CD4-positive, alpha-beta T cell treated with Interleukin-15 for 1 hour (primary cell): ENCODE measurements around the gene CXXC1.
"Not testable (repeated sequence)": the region's sequence is repeated elsewhere in the genome, so short reads cannot be mapped to it uniquely, and the experiment has no call there.

Experiments
- DNase-seq: peaks from one replicate; pipeline ENCODE4 v3.0.0-alpha.2; 2020

Gene CXXC1

DNA sequence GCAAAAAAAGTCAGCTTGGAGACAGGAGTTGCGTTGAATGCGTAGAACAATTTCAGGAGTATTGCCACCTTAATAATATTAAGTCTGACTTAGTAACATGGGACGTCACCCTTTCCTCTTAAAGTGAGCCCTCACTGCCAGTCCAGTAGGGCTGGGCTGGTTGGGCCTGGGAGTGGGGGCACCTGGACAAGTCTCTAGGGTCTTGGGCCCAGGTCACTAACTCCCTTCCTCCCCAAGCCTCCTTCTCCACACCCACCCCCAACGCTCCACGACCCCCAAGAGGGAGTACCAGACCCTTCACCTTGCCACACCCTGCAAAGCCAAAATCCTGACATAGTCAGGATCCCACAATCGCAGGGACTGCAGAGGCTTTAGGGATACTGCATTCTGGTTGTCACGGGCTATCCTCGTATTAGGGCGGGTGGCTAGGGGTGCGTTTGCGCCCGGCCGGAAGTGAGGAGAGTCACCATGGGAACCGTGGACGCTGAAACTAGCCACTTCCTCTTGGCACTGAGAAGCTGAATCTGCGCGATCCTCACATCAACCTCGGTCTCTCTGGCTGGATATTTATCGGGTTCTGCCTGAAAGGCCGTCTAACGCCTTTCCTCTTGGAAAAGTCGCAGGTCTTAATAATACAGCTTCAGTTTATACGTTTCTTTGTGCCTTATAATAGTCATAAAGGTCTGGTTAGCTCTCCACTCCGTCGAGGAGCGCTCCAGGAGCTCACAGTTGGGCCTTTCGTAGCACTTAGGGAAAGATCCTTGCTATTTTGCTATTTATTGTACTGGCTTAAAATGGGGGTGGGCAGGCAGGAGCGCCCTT lies 10.3 kb upstream of the CXXC1 start:
- DNase-seq, result peak; percentile 83

DNA sequence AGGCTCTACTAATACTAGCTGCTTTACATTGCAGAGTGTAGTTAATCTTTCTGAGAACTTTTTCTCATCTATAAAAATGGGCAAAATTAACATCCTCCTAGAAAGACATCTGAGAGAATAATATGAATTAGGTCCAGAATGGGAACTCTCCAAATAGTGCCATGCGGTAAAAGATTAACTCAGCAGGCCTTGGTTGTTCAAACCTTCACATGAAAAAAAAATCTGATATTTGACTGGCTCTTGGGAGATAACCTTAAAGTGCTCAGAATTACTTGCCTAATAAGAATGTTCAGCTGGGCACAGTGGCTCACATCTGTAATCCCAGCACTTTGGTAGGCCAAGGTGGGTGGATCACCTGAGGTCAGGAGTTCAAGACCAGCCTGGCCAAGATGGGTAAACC lies 5.5 kb upstream of the CXXC1 start:
- no peak for DNase-seq

DNA sequence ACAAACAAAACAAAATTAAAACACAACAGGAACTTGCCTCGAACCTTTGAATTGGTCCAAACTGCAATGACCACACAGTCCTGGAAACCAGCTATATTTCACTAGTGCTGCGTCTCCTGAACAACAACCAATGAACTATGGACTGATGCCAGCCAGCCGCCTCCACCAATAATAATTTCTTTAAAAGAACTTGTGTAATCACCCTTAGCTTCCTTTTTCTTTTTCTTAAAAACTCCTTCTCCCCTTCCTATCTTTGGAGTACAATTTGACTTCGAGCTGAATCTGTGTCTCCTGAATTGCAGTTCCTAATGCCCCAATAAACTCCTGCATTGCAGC lies 1.6 kb upstream of the CXXC1 start:
- no peak for DNase-seq

DNA sequence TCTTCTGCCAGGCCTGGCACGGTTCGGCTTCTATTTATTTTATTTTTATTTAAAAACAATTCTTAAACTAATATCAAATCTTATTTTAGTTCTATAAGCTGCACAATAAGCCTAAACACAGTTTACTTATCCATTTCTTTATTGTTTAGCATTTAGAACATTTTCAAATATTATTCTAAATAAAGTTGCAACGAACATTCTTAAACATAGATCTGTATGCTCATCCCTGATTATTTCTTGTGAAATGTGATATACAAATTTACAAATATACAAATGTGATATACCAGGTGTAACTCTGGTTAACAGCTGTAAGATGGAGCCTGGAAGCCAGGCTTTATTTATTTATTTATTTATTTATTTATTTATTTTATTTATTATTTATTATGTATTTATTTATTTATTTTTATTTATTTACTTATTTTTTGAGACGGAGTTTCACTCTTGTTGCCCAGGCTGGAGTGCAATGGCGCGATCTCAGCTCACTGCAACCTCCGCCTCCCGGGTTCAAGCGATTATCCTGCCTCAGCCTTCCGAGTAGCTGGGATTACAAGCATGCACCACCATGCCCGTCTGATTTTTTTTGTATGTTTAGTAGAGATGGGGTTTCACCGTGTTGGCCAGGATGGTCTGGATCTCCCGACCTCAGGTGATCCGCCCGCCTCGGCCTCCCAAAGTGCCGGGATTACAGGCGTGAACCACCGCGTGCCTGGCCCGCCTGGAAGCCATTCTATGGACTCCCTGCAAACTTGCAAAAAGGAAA lies 1.0 kb upstream of the CXXC1 start:
- not testable (repeated sequence) for DNase-seq

DNA sequence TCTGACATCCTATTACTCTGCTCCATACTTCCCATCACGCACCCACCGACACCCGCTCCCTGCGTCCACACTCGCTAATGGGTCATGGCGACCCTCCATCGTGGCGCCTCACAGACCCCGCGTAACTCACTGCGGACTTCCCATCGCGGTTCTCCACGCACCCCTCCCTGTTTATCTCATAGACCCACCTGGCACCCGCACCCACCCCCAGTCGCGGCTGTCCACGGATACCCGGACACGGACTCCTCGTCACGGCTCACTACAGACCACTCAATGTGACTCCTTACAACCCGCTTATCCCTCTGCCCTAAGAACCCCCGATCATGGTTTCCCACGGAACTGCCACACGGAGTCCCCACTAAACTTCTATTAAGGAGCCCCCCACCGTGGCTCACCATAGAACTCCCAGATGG lies 458 bp downstream of the CXXC1 start:
- no peak for DNase-seq

DNA sequence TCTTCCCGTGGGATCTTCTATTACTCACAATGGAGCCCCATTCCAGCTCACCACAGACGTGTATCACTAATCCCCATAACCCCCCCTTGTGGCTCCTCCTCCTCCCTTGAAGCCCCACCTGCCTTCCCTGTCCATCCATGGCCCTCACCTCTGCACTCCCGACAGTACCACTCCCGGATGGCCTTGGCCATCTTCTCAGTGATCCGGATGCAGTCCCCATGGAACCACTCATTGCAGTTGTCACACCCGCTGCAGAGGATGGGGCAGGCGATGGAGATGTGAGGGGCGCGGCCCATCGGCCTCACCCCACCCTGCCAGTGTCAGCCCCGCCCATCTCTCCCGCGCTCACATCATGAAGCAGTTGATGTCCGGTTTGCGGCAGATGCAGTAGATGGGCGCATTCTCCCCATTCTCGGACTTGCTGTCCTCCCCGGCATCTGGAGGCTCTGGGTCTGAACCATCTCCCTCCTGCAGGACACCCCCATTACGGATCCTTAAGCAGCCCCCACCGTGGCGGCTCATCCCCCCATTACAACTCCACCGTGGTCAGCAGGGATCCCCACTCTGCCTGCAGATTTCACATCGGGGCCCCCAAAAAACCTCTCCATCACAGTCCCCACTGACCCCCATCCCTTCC lies 983 bp downstream of the CXXC1 start:
- peak; percentile 25 for DNase-seq

DNA sequence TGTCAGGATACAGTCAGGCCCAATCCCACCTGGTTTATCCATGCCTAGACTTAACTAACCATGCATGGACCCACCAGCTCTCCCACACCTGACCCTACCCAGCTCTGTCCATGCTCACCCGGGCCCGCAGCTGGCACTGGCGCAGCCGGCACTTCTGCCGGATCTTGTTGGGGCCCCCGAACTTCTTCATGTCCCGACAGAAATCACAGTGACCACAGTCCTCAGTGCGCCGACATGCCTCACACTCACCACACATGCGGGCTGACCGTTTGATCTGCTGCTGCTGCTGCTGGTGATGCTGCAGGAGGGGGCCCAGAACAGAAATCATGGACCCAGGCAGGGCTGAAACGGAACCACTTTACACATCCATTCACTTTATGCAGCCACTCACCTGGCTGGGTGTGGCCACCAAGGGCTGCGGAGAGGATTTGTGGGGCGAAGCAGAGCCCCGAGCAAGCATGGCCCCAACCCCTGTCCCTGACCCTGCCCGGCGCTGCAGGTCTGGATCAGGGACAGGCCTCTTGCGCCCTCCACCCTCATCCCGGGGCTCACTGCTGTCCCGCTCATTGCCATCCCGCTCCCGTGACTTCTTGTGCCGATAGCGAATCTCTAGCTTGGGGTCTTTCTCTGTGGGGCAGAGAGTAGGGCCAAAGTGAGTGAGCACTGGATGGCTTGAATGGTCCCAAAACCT lies 1.7 kb downstream of the CXXC1 start:
- DNase-seq, result no peak

DNA sequence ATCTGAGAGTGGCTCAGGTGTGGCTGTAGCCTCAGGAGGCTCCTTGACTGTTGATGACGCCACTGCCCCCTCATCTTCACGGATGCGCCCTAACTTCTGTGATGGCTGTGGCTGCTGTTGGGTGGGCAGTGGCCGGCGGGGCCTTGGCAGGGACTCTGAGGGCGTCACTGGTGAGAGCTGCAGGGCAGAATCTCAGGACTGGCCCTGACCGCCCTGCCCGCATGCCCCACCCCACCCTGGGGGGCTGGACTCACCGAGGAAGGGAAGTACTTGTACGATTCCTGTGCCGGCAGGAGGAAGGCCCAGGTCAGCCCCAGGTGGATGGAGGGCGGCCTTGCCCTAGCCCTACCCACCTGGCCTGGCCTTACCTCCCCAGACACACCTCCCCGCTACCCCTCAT lies 2.4 kb downstream of the CXXC1 start:
- DNase-seq, result no peak

DNA sequence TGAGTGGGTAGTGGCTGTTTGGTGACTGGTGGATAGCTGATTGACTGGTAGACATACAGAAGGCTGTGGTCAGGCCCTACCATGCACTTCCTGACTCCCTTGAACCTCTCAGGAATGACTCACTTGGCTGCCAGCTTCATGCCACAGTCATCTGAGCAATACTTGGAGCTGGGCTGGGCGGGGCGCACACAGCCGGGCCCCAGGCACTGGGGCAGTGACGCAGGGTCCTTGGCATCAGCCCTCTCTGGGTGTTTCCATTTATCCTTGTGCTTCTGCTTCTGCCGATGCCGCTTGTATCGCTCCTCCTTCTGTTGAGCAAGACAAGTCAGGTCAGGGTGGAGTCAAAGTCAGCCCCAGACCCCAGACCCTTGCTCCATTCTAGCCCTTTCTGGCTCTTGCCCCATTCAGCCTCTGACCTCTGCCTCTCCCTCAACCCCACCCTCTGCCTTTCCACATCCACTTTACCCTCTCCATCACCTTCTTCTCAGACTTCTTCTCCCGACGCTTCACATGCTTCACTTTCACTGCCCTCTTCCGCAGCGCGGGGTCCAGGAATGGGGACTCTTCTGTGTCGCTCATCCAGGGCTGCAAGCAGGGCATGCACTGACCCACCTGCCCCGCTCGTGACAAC lies 3.1 kb downstream of the CXXC1 start:
- DNase-seq, result peak; percentile 55

DNA sequence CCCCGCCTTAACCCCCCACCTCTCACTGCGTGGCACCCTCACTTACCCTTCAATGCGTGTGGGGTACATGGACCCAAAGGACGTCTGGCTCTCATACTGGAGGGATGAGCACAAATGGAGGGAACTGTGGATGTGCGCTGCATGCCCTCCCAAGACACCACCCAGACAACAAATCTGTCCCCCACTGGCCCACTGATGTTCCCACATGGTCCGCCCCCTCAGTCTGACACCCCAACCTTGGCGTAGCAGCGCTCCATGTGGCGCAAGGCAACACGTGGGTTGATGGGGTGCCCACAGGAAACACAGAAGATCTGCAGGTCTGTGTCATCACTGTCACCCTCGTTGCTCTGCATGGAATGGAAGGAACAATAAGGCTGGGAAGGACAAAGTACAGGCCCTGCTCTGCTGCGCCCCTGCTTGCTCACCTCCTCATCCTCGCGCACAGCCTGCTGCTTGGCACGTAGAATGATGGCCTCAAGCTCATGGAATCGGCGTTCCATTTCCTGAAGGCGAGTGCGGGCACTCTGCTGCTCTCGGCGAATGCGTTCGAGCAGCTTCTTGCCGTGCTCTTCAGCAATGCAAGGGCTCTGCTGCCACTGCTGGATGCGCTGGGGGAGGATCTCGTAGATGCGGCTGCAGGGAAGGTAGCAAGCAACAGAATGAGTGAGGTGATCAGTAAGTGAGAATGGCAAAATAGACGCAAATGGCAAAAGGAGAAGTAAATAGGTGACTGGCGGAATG lies 3.9 kb downstream of the CXXC1 start:
- no peak for DNase-seq

DNA sequence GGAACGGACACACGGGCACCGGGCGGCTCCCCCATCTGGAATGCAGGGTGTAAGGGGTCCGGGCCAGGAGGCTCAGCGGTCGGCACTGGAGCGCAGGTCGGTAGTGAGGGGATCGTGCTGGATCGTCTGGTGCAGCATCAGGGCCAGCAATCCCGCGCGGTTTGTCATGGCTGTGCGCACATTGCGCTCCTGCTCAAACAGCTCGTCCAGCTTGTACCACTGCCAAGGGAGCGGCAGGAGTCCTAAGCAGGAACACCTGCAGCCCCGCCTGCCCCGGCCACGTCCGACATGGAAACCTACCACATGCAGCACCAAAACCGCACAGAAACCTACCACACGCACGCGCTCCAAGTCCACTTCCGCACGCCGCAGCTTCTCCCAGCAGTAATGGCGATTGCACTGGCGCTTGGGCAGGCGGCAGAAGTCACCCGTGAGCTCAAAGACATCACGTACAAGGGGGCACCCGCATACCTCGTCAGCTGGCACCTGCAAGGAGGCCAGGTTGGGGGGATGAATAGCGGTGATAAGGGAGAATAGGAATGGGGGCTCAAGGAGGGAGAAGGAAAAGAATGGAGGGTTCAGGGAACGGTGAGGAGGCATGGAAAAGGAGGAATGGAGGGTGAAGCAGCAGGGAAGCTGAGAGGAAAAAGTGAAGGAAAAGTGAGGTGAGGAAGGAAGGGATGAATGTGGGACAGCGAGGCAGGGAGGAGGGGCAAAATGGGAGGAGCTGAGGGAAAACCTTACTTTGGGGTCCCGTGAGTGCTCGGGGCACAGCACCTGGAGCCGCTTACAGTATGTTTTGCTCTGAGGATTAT lies 4.8 kb downstream of the CXXC1 start:
- no peak for DNase-seq

DNA sequence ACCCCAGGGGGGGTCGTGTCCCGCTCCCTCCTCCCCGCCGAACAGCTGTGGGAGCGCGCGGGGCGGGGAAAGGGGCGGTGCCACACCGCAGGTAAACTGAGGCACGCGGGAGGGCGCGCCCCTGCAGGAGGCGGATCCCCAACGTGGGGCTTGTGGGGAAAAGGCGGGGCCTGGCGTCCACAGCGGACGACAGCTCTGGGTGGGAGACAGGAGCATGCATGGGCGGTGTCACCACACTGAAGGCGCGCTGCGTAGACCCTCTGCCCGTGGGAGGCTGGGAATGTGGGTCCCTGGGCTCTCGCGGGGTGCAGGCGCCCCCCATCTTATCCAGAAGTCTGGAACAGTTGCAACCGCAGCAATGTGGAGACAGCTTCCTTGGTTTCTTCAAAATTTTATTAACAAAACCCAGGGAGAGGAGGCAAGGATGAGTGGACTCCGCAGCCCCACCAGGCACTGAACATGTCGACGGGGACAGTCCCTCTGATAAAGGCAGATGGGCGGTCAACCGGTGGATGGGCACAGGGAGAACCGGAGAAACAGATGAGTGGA lies 5.4 kb downstream of the CXXC1 start:
- no peak for DNase-seq

DNA sequence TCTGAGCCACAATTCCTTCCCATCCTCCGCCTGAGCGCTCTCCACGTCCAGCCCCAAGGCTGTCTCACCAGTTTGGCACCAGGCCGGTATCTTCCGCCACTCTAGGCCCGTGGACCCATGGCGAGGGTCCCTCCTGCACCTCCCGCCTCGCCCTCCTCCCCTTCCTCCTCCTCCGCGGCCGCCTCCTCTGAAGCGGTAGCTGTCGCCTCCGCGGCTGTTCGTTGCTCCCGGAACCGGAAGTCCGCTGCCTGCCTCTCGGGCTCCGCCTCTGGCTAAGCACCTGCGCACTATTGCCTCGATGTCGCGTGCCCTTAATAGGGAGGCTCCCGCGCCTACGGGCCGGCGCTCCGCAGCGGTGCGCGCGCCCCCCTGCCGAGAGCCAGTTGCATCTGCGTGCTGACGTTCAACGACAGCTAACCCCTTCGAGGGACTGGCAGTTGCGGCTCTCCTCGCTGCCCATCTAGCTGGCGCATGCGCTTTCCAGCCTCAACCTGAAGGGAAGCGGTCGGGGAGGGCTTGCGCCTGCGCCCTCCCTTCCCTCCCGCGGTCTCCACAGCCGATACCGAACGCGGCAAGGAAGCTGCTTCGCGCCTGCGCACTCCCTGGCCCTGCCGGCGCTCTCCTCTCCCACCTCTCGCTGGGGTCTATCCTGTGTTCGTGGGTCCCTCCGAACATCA lies 6.1 kb downstream of the CXXC1 start, which contains the start of gene MBD1:
Gene MBD1 (minus strand): TSS at position 229 of the 677 bp plus-strand sequence. CDS start 1,531 bp downstream, outside the sequence.
- DNase-seq, result peak; percentile 99

DNA sequence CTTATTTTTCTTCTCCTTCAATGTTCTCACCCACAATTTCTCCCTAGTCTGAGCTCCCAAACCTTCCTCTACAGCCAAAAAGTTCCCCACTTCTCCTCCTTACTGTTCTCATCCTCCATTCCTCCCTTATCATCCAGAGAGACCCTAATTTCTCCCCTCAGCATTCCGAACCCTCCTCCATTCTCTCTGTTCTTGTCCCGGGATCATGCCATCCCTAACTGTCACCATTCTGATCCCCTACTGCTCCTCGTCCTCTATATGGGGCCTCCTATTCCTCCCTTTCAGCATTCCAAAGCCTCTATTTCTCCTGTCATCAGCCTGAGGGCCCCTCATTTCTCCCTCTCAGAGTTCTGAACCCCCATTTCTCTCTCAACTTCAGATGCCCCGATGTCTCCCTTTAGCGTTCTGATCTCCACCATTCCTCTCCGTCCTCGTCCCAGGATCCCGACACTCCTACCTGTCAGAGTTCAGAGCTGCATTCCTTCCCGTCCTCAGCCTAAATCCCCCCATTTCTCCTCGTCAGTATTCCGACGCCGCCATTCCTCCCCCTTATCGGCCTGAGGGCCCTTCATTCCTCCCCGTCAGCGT lies 6.7 kb downstream of the CXXC1 start:
- DNase-seq, result no peak

DNA sequence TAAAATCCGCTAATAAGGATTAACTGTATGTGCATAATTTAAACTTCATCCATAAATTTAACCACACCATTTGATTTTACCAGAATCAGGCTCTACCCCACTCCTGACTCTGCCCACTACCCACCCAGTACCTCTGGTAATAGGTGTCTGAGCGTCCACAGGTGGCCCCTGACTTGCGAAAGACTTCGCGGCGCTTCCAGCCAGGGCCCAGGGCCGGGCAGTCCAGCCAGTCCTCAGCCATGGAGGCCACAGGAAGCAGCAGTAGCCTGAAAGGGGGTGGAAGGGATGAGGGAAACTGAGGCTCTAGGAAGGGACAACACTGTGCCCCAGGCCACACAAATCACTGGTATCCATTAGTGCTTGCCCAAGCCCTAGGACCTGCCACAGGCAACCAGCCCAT lies 7.7 kb downstream of the CXXC1 start:
- DNase-seq, result no peak

DNA sequence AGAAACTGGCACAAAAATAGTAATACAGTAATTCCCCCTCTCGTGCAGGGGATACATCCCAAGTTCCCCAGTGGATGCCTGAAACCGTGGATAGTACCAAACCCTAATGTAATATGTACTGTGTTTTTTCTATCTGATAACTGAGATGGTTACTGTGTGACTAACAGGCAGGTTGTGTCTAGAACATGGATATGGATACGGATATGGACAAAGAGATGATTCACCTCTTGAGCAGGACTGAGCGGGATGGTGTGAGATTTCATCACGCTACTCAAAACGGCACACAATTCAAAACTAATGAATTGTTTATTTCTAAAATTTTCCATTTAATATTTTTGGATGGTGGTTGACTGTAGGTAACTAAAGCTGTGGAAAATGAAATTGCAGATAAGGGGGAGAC lies 9.6 kb downstream of the CXXC1 start:
- no peak for DNase-seq

DNA sequence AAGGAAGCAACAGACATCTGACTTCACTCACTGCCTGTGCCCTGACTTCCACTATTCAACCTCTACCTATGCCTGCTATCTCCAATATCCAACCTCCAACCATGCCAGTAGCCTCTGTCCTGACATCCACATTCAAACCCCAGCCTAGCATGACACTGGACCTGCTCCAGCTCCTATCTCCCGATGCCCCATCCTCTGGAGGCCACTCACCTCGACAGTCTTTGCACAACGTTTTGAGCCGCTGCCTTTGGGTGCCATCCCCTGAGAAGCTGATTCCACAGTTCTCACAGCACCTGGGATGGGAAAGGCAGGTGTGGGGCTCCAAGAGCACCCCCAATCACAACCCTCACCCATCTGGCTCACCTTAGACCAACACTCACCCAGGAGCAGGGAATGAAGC lies 11.0 kb downstream of the CXXC1 start:
- no peak for DNase-seq

DNA sequence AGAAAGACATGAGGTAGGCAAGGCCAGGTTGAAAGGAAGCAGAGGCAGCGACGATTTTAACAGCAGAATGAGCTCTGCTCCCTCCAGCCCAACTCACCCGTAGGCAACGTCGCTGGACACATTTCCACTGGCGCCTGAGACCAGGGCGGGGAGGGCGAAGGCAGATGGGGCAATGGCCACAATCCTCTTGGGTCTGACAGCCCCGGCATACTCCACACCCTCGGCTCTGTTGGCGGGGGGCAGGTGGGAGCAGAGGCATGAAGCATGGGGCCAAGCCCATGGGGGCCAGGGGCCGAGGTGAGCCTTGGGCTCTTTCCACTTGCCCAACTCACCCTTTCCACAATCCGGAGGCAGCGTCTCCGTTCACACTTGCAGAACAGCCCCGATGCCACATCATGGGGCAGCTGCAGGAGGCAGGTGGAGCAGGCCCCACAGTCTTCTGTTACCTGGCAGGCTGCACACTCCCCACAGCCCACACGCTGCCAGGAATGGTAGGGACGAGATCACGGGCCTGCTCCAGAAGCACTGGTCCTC lies 11.9 kb downstream of the CXXC1 start:
- DNase-seq, result no peak

DNA sequence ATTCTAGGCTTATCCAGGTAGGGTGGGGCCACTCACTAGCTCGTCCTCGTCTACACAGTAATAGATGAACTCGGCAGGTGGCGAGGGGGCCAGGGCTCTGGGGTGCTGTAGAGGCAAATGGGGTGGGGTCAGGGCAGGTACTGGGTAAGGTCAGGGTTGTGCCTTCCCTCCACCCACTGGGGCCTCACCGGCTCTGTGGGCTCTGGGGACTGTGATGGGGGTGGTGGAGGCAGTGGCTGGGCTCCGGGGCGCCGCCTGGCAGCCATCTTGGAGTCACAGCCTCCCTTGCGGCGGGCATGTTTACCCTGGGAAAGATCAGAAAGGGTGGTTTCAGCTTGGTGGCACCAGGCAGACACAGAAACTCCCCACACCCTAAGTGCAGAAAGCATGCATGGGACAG lies 12.6 kb downstream of the CXXC1 start:
- no peak for DNase-seq

DNA sequence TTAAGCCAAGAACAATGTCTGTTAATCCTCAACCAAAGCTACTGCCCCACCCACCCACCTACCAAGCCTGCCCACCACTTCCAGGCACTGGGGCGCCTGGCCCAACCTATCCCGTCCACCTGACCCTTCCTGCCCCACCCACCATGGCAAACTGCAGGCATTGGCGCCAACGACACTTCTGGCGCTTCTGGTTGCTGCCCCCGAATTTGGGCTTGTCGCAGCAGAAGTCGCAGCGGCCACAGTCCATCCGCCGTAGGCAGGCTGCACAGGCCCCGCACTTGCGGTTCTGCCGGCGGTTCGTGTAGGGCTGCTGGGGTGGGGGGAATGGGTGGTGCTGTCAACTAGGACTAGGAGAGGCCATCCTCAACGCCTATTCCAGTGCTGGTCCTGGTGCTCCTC lies 13.4 kb downstream of the CXXC1 start:
- no peak for DNase-seq
